ENCODE measurements around the gene PCDH15. TPM values are rescaled to one million over a fixed set of nuclear protein-coding genes. Genes with fewer than 3 reads are reported as not detected.

PCDH15 gene
- total and polyA plus RNA-seq, 8 donors, result 0.58 to 2.1 (median 1.2) TPM

DNA sequence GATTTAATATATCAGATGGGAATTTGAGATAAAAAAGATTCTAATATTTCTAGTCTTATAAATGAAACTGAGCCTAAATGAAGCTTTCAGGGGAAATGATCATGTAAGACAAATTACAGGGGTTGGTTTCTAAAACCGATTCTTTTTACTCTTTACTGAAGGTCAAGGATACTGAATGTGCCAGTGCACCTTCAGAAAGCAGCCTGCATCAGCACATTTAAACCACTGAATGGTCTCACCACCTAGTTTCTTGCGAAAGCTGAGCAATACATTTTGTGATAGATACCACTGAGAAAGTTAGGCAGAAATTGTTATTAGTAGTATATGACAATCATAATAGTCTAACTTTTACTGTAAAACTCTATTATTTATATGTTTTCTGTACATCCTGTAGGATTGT is 180.7 kb downstream of the PCDH15 start:
- no peak for ATAC-seq
- Histone ChIP-seq H3K27ac (no peak overlapping the region), H3K9me3 (no peaks in the 10 kb centered on the region), H3K36me3 (no peaks in the 10 kb centered on the region), H3K4me3 (no peak overlapping the region), H3K4me1 (no peaks in the 10 kb centered on the region), H3K27me3 (no peaks in the 10 kb centered on the region)
- intact Hi-C loops (cut with DNase I), result no loop called here
- no peak for DNase-seq
- TF ChIP-seq, protein P1, sequence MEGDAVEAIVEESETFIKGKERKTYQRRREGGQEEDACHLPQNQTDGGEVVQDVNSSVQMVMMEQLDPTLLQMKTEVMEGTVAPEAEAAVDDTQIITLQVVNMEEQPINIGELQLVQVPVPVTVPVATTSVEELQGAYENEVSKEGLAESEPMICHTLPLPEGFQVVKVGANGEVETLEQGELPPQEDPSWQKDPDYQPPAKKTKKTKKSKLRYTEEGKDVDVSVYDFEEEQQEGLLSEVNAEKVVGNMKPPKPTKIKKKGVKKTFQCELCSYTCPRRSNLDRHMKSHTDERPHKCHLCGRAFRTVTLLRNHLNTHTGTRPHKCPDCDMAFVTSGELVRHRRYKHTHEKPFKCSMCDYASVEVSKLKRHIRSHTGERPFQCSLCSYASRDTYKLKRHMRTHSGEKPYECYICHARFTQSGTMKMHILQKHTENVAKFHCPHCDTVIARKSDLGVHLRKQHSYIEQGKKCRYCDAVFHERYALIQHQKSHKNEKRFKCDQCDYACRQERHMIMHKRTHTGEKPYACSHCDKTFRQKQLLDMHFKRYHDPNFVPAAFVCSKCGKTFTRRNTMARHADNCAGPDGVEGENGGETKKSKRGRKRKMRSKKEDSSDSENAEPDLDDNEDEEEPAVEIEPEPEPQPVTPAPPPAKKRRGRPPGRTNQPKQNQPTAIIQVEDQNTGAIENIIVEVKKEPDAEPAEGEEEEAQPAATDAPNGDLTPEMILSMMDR (IDR thresholded peaks at IDR 0.05), result no peak

DNA sequence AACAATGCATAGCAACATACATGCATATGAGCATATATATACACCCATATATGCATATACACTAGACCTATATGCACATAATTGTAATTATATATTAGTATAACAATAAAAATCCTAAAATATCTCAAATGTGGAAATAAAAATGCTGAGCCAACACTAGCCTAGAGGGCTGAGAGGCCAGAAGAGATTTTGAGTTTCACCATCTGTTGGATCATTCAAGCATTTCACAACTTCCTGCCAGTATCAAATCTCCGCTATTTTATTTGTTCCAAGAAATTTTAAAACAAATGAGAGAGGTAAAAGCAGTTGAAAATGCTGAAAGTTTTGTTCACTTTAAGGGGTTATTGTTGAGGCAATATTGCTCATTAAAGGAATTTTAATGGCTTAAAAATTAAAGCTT is 187.0 kb downstream of the PCDH15 start:
- intact Hi-C loops (cut with DNase I), result no loop called here
- Histone ChIP-seq H3K9me3 (no peaks in the 10 kb centered on the region), H3K36me3 (no peaks in the 10 kb centered on the region), H3K27me3 (no peaks in the 10 kb centered on the region), H3K4me1 (no peaks in the 10 kb centered on the region), H3K4me3 (no peak overlapping the region), H3K27ac (no peak overlapping the region)
- peak in 2 of 4 donors; percentile 52 to 70 for DNase-seq
- TF ChIP-seq, protein P1 (IDR thresholded peaks at IDR 0.05), result no peak
- ATAC-seq, result peak; percentile 19

DNA sequence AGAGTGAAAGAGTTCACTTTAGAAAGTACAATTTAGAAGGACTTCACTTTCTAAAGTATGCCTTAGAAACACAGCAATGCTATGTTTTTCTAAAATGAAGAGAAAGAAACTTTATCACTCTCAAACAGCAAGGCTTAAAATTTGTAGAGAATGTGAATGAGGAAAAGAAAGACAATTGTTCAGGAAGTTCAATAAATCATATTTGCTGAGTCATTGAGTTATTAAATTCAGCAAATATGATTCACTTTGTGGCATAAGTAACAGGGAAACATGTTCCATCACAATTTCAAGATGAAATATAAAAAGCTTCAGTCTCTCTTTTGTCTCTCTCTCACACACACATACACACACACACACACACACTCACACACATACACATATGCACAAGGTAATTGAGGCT is 187.9 kb downstream of the PCDH15 start:
- no peak overlapping the region for H3K4me3 ChIP-seq
- H3K4me1 ChIP-seq, result no peaks in the 10 kb centered on the region
- H3K36me3 ChIP-seq, result no peaks in the 10 kb centered on the region
- no peak overlapping the region for H3K27ac ChIP-seq
- intact Hi-C loops (cut with DNase I), result no loop called here
- ATAC-seq (no peak), DNase-seq (no peak)
- no peaks in the 10 kb centered on the region for H3K27me3 ChIP-seq
- H3K9me3 ChIP-seq, result no peaks in the 10 kb centered on the region
- TF ChIP-seq, protein P1 (IDR thresholded peaks at IDR 0.05), result no peak

DNA sequence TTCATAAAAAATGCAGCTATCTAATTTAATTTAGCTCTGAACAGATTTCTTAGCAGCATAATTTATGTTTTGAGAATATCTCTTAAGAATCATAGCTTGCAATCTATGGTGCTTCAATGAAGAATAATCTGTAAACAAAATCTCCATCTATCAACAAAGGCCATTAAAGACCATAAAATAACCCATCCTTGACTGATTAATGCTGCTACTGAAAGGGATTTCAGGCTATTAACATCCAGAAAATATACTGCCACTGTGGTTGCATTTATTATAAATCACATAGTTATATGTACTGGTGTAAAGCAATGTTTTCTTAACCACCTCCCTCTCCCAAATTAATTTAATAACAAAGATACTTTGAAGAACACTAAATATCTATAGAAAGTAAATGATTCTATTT is 191.6 kb downstream of the PCDH15 start:
- H3K27me3 ChIP-seq, result no peaks in the 10 kb centered on the region
- H3K4me1 ChIP-seq, result no peaks in the 10 kb centered on the region
- no peaks in the 10 kb centered on the region for H3K9me3 ChIP-seq
- no peaks in the 10 kb centered on the region for H3K36me3 ChIP-seq
- ATAC-seq (no peak), DNase-seq (no peak)
- TF ChIP-seq, protein P1 (IDR thresholded peaks at IDR 0.05), result no peak
- no peak overlapping the region for H3K4me3 ChIP-seq
- H3K27ac ChIP-seq, result no peak overlapping the region
- intact Hi-C loops (cut with DNase I), result no loop called here

DNA sequence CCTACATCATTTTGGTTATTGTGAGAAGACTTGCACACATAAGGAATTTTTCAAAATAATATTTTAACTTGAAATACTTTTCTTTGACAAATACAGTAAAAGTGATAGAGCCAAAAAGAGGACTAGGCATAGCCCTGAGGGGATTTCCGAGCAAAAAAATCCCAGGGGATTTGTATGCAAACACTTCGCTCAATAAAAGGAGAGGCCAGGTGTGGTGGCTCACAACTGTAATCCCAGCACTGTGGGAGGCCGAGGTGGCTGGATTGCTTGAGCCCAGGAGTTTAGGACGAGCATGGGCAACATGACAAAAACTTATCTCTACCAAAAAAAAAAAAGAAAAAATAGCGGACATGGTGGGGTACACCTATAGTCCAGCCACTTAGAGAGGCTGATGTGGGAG is 193.0 kb downstream of the PCDH15 start:
- Histone ChIP-seq H3K9me3 (no peaks in the 10 kb centered on the region), H3K4me3 (no peak overlapping the region), H3K27me3 (no peaks in the 10 kb centered on the region), H3K4me1 (no peaks in the 10 kb centered on the region), H3K36me3 (no peaks in the 10 kb centered on the region), H3K27ac (no peak overlapping the region)
- no peak for DNase-seq
- intact Hi-C loops (cut with DNase I), result no loop called here
- TF ChIP-seq, protein P1 (IDR thresholded peaks at IDR 0.05), result no peak
- ATAC-seq, result no peak

Data from left lung (tissue), 10 donors.